ENCODE data around the gene RCOR1.

RCOR1 gene

DNA sequence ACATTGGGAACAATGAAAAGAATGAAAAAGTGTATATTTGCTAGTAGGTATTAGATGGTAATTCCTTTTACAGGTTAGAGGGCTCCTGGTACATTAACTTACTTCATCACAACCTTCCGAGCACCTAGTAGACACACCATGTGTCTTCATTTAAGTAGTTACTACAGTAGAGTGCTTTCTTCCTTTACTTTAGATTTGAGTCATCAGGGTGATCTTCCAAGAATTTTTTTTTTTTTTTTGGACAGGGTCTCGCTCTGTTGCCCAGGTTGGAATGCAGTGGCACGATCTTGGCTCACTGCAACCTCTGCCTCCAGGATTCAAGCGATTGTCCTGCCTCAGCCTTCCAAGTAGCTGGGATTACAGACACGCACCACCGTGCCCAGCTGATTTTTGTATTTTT lies 105.1 kb downstream of the RCOR1 start:
- no peak overlapping the region for H3K27ac ChIP-seq
- no peak for DNase-seq (ENCODE audit: low read depth, low spot score)

DNA sequence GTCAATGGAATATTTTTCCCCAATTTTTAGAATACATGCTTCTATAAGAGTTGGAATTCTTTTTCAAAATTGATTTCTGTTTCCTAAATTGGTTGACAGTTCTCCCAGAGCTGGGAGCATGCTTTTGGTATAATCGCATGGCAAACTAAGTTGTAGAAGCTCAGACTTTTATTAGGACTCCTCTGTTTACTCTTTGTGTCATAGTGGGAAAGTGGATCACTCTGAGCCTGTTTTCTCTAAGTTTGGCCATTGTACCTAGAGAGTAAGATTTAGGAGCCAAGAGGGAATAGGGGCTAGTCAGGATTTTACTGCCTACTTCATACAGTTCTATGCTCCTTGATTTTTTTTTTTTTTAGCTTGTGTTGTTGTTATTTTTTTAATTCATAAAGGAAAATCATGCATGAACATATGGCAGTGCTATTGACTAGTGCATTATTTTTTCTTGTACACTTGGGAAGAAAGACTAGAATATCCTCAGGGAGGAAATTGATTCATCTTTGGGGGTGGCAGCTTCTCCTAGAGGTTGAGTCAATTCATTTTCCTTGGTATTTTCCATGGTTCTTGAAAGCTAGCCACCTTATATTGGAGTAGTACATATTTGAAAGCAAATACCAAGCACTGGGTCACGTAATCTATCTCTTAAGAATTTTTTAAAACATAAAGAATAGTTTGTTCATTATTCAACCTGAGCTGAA lies 107.1 kb downstream of the RCOR1 start:
- no peak overlapping the region for H3K27ac ChIP-seq
- DNase-seq (ENCODE audit: low read depth, low spot score): no peak

DNA sequence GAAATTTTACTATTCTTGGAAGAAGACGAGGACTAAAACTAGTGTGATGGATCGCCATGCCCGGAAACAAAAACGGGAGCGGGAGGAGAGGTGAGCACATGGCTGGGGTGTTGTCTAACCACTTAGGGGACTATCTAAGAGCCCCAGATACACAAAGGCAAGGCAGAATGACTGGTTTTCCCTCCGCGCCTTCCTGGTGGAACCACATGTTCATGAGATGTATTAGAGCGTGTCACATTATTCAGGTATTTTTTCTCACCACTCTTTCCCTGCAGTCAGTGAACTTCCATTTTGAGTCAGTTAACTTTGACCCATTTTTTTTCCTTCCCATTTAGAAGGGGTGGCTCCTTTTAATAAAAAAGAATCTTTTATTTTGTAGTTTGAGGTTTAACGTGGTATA lies 116.0 kb downstream of the RCOR1 start:
- DNase-seq (ENCODE audit: low read depth, low spot score): no peak
- no peak overlapping the region for H3K27ac ChIP-seq

GRCh38 chr14:102711207-102711606 lies 118.8 kb downstream of the RCOR1 start:
- no peak overlapping the region for H3K27ac ChIP-seq

GRCh38 chr14:102711946-102712345 lies 119.5 kb downstream of the RCOR1 start:
- no peak for DNase-seq (ENCODE audit: low read depth, low spot score)
- no peak overlapping the region for H3K27ac ChIP-seq

More at GRCh38 chr14:102711207-102711606, 118.8 kb downstream of the RCOR1 start:
- no peak for DNase-seq (ENCODE audit: low read depth, low spot score)

DNA sequence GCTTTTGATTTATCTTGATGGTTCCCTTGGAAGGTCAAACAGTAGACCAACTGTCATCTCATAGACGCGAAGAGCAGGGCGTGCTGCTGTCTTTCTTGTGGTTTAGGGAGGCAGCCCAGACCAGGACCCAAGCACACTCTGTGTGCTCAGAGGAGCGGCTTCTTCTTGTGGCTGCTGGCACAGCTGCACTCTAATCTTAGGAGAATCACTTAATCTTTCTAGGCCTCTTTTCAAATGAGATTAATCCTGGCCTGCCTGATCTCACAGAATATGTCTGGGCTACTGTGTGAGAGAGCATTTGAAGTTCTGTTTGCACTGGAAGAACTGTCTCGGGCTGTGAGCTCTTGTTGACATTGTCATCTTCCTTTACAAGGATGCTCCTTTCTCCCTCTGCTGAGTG lies 124.8 kb downstream of the RCOR1 start:
- no peak overlapping the region for H3K27ac ChIP-seq
- DNase-seq (ENCODE audit: low read depth, low spot score): no peak

DNA sequence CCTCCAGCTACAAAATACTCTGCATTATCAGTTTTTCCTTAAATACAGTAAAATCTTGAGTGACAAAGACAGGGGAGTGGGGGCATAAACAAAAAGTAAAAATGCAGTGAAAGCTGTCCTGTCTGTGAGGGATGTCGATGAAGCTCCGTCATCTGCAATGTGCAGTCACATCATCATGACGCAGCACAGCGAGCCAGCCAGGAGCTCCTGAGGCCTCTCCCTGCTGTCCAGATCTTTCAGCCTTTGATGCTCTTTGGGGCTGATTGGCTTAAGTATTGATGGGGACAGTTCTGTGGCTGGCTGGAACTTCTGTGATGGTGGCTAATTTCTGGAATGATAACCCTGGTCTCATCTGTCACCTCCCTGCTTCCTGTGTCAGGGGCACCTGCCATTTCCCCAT lies 130.2 kb downstream of the RCOR1 start:
- no peak overlapping the region for H3K27ac ChIP-seq
- no peak for DNase-seq (ENCODE audit: low read depth, low spot score)

DNA sequence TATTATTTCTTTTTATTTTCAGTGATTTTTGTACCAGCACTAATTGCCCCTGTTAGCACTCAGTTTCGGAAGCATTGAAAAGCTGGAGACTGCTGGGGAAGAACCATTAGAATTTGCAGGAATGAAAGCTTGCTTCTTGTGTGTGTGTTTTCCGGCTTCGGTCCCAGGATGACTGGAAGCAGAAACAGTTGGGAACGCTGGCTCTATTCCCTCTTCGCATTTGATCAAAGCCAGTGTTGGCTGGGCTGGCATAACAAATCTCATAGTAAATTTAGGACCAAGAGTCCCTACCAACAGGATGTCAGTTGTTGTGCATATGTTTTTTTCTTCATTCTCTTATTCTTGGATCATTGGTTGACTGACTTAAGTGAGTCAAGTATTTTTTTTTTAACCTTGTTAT lies 131.2 kb downstream of the RCOR1 start:
- no peak for DNase-seq (ENCODE audit: low read depth, low spot score)
- no peak overlapping the region for H3K27ac ChIP-seq

GRCh38 chr14:102726191-102726949 lies 133.9 kb downstream of the RCOR1 start:
- no peak for DNase-seq (ENCODE audit: low read depth, low spot score)
- H3K27ac ChIP-seq: no peak overlapping the region

- no peak for DNase-seq (ENCODE audit: low read depth, low spot score)
- no peak overlapping the region for H3K27ac ChIP-seq
Measured at GRCh38 chr14:102727336-102728095, 135.1 kb downstream of the RCOR1 start.

- no peak for DNase-seq (ENCODE audit: low read depth, low spot score)
- no peak overlapping the region for H3K27ac ChIP-seq
Measured at GRCh38 chr14:102728501-102728900, 136.1 kb downstream of the RCOR1 start.

- no peak overlapping the region for H3K27ac ChIP-seq
- no peak for DNase-seq (ENCODE audit: low read depth, low spot score)
Measured at GRCh38 chr14:102729268-102729667, 136.8 kb downstream of the RCOR1 start.

- H3K27ac ChIP-seq: no peak overlapping the region
- DNase-seq (ENCODE audit: low read depth, low spot score): no peak
Measured at GRCh38 chr14:102729825-102730224, 137.4 kb downstream of the RCOR1 start.

- no peak for DNase-seq (ENCODE audit: low read depth, low spot score)
- no peak overlapping the region for H3K27ac ChIP-seq
Measured at GRCh38 chr14:102731101-102731870, 138.8 kb downstream of the RCOR1 start.

DNA sequence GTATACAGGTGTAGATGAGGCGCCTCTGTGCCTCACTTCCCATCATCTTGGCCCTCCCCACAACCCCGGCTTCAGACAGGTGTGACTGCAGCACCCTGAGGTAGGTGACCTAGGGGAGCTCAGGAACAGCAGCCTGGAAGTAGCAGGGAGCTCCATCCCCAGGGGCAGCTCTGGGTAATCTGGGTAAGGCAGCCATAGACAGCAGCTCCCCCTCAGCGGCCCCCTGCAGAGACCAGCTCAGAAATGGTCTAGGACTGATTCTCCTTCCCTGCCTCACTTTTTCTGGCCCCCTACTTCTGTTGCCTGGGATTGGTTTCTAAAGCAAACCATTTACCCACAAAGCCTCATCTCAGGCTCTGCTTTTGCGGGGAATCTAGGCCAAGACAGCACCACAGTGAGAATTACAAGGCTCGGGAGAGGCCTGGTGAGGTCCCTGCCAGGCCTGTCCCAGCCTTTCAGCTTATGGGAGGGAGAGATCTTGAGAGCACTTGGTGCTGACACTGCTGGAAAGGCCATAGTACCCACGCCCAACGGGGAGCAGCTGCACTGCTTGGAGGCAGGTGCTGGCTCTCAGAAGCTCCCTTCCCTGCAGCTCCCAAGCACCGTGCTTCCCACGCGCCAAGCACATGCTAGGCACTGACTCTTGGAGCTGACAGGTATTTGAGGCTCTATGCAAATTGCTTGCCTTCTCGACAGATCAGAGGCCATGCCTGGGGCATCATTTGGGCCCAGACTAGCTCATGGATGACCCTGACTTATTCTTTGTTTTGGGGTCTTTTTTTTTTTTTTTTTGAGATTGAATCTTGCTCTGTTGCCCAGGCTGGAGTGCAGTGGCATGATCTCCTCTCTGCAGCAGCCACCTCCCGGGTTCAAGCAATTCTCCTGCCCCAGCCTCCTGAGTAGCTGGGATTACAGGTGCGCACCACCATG lies 139.7 kb downstream of the RCOR1 start:
- DNase-seq (ENCODE audit: low read depth, low spot score): no peak
- no peak overlapping the region for H3K27ac ChIP-seq

DNA sequence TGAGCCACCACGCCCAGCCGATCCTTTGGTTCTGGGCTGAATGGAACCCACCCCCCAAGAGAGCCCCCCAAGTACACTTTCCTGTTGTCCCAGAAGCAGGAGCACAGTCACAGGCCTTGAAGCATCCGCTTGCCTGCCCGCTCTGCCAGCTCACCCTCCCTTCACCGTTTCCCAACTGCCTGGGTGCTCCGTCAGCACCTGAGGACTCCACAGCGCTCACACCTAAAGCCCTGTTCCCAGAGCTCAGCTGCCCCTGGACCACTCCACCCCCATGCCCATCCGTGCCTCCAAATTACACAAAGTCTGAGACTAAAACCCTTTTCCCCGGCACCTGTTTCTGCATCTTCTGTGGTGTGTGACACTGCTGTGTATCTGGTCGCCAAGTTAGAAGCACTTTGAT lies 140.5 kb downstream of the RCOR1 start:
- DNase-seq (ENCODE audit: low read depth, low spot score): no peak
- H3K27ac ChIP-seq: no peak overlapping the region

GRCh38 chr14:102733326-102733725 lies 140.9 kb downstream of the RCOR1 start:
- no peak for DNase-seq (ENCODE audit: low read depth, low spot score)
- H3K27ac ChIP-seq: no peak overlapping the region

DNA sequence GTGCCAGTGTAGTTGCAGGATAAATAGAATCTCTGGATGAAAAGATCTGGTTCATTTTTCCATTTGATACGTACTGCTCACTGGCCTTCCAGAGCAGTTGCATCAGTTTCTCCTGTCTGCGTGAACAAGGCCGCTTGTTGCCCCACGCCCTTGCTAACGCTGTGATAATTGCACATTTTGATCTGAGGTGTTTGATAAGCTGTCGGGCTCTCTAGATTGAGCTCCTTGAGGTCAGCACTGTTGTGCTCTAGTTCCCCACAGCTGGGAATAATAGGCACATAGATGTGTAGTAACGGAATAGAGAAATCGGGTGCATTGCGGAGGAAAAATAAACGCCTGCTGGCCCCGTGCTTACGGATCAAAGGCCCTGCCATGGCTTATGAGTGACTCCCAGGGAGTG lies 142.0 kb downstream of the RCOR1 start:
- H3K27ac ChIP-seq: no peak overlapping the region
- DNase-seq (ENCODE audit: low read depth, low spot score): no peak

- DNase-seq (ENCODE audit: low read depth, low spot score): no peak
- no peak overlapping the region for H3K27ac ChIP-seq
Measured at GRCh38 chr14:102736956-102737355, 144.5 kb downstream of the RCOR1 start.

All from epithelial cell of prostate (primary cell).